OCI-LY7 (cell line): ENCODE measurements around the gene JAKMIP2. TPM values are rescaled to one million over a fixed set of nuclear protein-coding genes. Genes with fewer than 3 reads are reported as not detected.

Source experiments
- BruUV-seq: library from RNA; stranded (reverse); fragments of 400-500 nt; replicated peaks from 2 replicates; lab custom pipeline; 2021; lab: Mats Ljungman, UMichigan
- CTCF ChIA-PET: fragments of 300-600 bp; sonication (Branson Sonifier 250); formaldehyde crosslinking; loops from one replicate; lab custom pipeline; 2022; ENCODE audit warnings: antibody characterized with exemption; ENCODE audit not compliant: unreplicated experiment; lab: Charles Lee
- POLR2A ChIA-PET: fragments of 300-600 bp; sonication (Branson Sonifier 250); formaldehyde crosslinking; loops from one replicate; lab custom pipeline; 2022; ENCODE audit warnings: antibody characterized with exemption; lab: Charles Lee
- DNase-seq: peaks from one replicate; pipeline ENCODE4 v3.0.0-alpha.2; 2015; ENCODE audit warnings: low spot score
- H2AFZ ChIP-seq: fragments of 200-600 bp; sonication (generic), shearing (Covaris generic); 2 replicates; pipeline ENCODE4 v1.6.1; 2014; ENCODE audit warnings: mild to moderate bottlenecking, antibody characterized with exemption, low read length, moderate library complexity
- H3K27ac ChIP-seq: fragments of 200-600 bp; sonication (generic); 2 replicates; pipeline ENCODE4 v1.5.1; 2014; ENCODE audit warnings: mixed run types, low read depth, mild to moderate bottlenecking, moderate library complexity, low read length, inconsistent platforms; ENCODE audit not compliant: poor library complexity, severe bottlenecking
- H3K36me3 ChIP-seq: fragments of 200-600 bp; sonication (generic); 2 replicates; pipeline ENCODE4 v1.6.1; 2014; ENCODE audit warnings: mild to moderate bottlenecking, antibody characterized with exemption, low read length, moderate library complexity, mixed read lengths; ENCODE audit not compliant: insufficient read depth
- H3K4me1 ChIP-seq: fragments of 200-600 bp; sonication (generic); 2 replicates; pipeline ENCODE4 v1.5.1; 2014; ENCODE audit warnings: mild to moderate bottlenecking, low read length; ENCODE audit not compliant: insufficient read depth, poor library complexity, severe bottlenecking
- H3K4me2 ChIP-seq: fragments of 200-600 bp; sonication (generic); 2 replicates; pipeline ENCODE4 v1.6.1; 2014; ENCODE audit warnings: mild to moderate bottlenecking, low read length
- H3K4me3 ChIP-seq: fragments of 200-600 bp; sonication (generic); 2 replicates; pipeline ENCODE4 v1.5.1; 2014; ENCODE audit warnings: mild to moderate bottlenecking, low read depth, low read length; ENCODE audit not compliant: poor library complexity, severe bottlenecking
- H3K79me2 ChIP-seq: fragments of 200-600 bp; sonication (generic); 2 replicates; pipeline ENCODE4 v1.6.1; 2016; ENCODE audit warnings: low read depth, mild to moderate bottlenecking, low read length, moderate library complexity, mixed read lengths; ENCODE audit not compliant: insufficient read depth
- H3K9me2 ChIP-seq: fragments of 200-600 bp; sonication (generic); 2 replicates; pipeline ENCODE4 v1.6.1; 2016; ENCODE audit warnings: mild to moderate bottlenecking, low read length, mixed read lengths; ENCODE audit not compliant: insufficient read depth
- H3K9me3 ChIP-seq: fragments of 200-600 bp; sonication (generic); 2 replicates; pipeline ENCODE4 v1.6.1; 2014; ENCODE audit warnings: mild to moderate bottlenecking, mixed run types, low read length, mixed read lengths
- H4K20me1 ChIP-seq: fragments of 200-600 bp; sonication (generic); 2 replicates; pipeline ENCODE4 v1.6.1; 2014; ENCODE audit warnings: mild to moderate bottlenecking, antibody characterized with exemption, low read length, moderate library complexity, mixed read lengths; ENCODE audit not compliant: insufficient read depth
- EZH2phosphoT487 ChIP-seq: fragments of 200-600 bp; sonication (generic); IDR thresholded peaks from 2 replicates; pipeline ENCODE4 v1.6.1; 2018; ENCODE audit warnings: low read depth, borderline replicate concordance, mild to moderate bottlenecking, mixed run types, antibody characterized with exemption, low read length, moderate library complexity, mixed read lengths
- intact Hi-C: fragments of 100-400 bp; cut with micrococcal nuclease; formaldehyde crosslinking; loops from one replicate; pipeline ENCODE4 v1.10.0; 2022; ENCODE audit not compliant: unreplicated experiment
- total RNA-seq, 2 experiments: library from RNA; depleted of rRNA in 1 of 2; stranded (reverse); fragments of >200 nt in 1 of 2; shearing (Covaris generic) in 1 of 2; gene quantifications; 2 replicates each; pipeline ENCODE4 v1.2.3, GENCODE V29; 2014 to 2022
- TF ChIP-seq, protein P1 (sequence below): fragments of 200-600 bp; sonication (generic); conservative IDR thresholded peaks from 2 replicates; pipeline ENCODE4 v1.5.1; 2014; ENCODE audit warnings: mild to moderate bottlenecking, antibody characterized with exemption, low read length, moderate library complexity, mixed read lengths

Gene JAKMIP2
- total RNA-seq, 2 experiments from 2014 or later = 4.0 to 14.5 TPM

DNA sequence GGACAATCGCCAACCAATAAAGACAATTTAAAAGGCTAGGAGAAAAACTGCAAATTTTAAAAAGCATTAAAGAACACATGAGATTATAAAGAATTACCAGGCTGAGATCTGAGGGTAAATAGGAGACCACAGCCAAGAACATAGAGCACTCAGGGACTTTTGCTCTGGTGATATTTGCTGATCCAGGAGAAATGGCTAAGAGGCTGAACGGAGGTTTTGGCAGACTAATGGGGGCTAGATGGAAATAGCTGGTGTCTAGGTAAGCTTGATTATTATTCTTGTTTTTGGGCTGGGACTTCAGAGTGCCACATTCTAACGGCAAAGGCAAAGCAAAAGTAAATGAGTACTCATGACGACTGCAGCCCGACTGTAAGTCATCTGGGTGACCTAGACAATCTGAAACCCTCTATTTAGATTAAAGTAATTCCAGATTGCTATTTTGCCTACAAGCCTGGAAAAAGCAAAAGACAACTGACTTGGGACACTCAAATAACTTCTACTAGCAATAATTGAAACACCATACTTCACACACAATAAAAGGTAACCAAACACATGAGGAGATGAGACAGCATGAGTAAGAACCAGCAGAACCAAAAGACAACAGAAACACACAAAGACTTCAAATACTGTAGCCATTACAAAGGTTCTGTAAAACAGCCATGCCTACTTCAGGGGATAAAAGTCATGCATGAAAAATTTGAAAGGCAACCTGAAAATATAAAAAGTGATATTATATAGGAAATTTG lies 68.8 kb downstream of the JAKMIP2 start:
- Histone ChIP-seq H3K79me2 (no peaks in the 10 kb centered on the region), H3K4me1 (no peaks in the 10 kb centered on the region), H2AFZ (no peak overlapping the region), H3K9me2 (no peaks in the 10 kb centered on the region), H3K36me3 (no peaks in the 10 kb centered on the region), H3K4me3 (no peak overlapping the region), H3K9me3 (no peaks in the 10 kb centered on the region), H3K27ac (no peak overlapping the region), H4K20me1 (no peaks in the 10 kb centered on the region), H3K4me2 (no peak overlapping the region)
- no peak for DNase-seq
- BruUV-seq = no TSS peak
- ChIA-PET CTCF (no interaction called here), POLR2A (interaction anchor here (0.8 kb wide), 2 partner anchors 69 to 105 kb away, joined by 3 to 4 read pairs; partner anchors contain the start of gene JAKMIP2)
- intact Hi-C loops = no loop called here
- TF ChIP-seq EZH2phosphoT487 = no peak
- TF ChIP-seq, protein P1, sequence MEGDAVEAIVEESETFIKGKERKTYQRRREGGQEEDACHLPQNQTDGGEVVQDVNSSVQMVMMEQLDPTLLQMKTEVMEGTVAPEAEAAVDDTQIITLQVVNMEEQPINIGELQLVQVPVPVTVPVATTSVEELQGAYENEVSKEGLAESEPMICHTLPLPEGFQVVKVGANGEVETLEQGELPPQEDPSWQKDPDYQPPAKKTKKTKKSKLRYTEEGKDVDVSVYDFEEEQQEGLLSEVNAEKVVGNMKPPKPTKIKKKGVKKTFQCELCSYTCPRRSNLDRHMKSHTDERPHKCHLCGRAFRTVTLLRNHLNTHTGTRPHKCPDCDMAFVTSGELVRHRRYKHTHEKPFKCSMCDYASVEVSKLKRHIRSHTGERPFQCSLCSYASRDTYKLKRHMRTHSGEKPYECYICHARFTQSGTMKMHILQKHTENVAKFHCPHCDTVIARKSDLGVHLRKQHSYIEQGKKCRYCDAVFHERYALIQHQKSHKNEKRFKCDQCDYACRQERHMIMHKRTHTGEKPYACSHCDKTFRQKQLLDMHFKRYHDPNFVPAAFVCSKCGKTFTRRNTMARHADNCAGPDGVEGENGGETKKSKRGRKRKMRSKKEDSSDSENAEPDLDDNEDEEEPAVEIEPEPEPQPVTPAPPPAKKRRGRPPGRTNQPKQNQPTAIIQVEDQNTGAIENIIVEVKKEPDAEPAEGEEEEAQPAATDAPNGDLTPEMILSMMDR = no peak

DNA sequence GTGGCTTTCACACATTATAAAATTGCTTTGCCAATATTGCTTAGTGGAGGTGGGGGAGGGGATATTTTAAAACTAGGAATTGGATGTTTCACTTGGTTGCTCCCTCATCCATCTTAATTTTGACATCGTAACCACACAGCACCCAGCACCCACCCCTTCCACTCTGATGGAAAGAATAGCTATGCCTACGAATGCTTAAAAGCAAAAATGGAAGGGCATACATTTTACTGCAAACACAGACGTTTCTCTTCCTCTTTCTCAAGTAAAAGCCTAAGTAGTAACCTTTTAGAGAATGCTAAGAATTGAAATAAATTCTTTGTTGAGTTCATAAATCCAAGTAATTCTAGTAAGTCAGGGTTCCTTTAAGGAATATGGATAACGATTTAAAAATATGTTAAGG lies 69.9 kb downstream of the JAKMIP2 start:
- DNase-seq = no peak
- H3K79me2 ChIP-seq = no peaks in the 10 kb centered on the region

More for the DNA sequence above, 69.9 kb downstream of the JAKMIP2 start:
- H4K20me1 ChIP-seq = no peaks in the 10 kb centered on the region
- no peak overlapping the region for H2AFZ ChIP-seq
- TF ChIP-seq, protein P1 = no peak
- no peak for TF ChIP-seq EZH2phosphoT487
- no peaks in the 10 kb centered on the region for H3K36me3 ChIP-seq
- H3K9me3 ChIP-seq = no peaks in the 10 kb centered on the region
- intact Hi-C loops = no loop called here
- no peaks in the 10 kb centered on the region for H3K9me2 ChIP-seq
- POLR2A ChIA-PET = interaction anchor here (0.8 kb wide), 1 partner anchor 70 kb away, joined by 4 read pairs; the partner anchor contains the start of gene JAKMIP2
- CTCF ChIA-PET = no interaction called here
- BruUV-seq = no TSS peak
- H3K4me3 ChIP-seq = no peak overlapping the region
- no peak overlapping the region for H3K4me2 ChIP-seq
- H3K4me1 ChIP-seq = no peaks in the 10 kb centered on the region
- no peak overlapping the region for H3K27ac ChIP-seq
